PC-3 (cell line): ENCODE data around the gene HEPH. TPM values are rescaled to one million over a fixed set of nuclear protein-coding genes. Genes with fewer than 3 reads are reported as not detected.
"Not testable (repeated sequence)": the region's sequence is repeated elsewhere in the genome, so short reads cannot be mapped to it uniquely, and the experiment has no call there.

Source experiments
- ATAC-seq: fragments of 200-7000 bp; cut with Tn5 transposase; 2 replicates; pipeline ENCODE4 v1.9.1; 2020; ENCODE audit warnings: mild to moderate bottlenecking, moderate library complexity
- BruUV-seq: library from RNA; stranded (reverse); fragments of 400-500 nt; replicated peaks from 2 replicates; lab custom pipeline; 2021; lab: Mats Ljungman, UMichigan
- CTCF ChIA-PET: fragments of 300-600 bp; sonication (Branson Sonifier 250); formaldehyde crosslinking; loops from one replicate; lab custom pipeline; 2022; ENCODE audit warnings: antibody characterized with exemption; lab: Charles Lee
- POLR2A ChIA-PET: fragments of 300-600 bp; sonication (Branson Sonifier 250); formaldehyde crosslinking; loops from one replicate; lab custom pipeline; 2022; ENCODE audit warnings: antibody characterized with exemption; ENCODE audit not compliant: unreplicated experiment; lab: Charles Lee
- DNase-seq: peaks from one replicate; pipeline ENCODE4 v3.0.0-alpha.2; 2015
- H2AFZ ChIP-seq: fragments of 300-600 bp; sonication (generic); 2 replicates; pipeline ENCODE4 v1.6.0; 2016; ENCODE audit warnings: antibody characterized with exemption, low read length
- H3F3A ChIP-seq: fragments of 300-600 bp; sonication (generic); one replicate; pipeline ENCODE4 v1.6.0; 2017; ENCODE audit warnings: antibody characterized with exemption, low read length, control low read depth, mild to moderate bottlenecking; ENCODE audit not compliant: unreplicated experiment
- H3K27ac ChIP-seq: fragments of 300-600 bp; sonication (generic); 2 replicates; pipeline ENCODE4 v1.5.1; 2016; ENCODE audit warnings: mild to moderate bottlenecking, low read length
- H3K27me3 ChIP-seq: fragments of 300-600 bp; sonication (generic); 2 replicates; pipeline ENCODE4 v1.6.1; 2016; ENCODE audit warnings: low read length, mixed read lengths
- H3K36me3 ChIP-seq: fragments of 300-600 bp; sonication (generic); 2 replicates; pipeline ENCODE4 v1.6.1; 2016; ENCODE audit warnings: low read depth, mixed run types, low read length, mixed read lengths
- H3K4me1 ChIP-seq: fragments of 300-600 bp; sonication (generic); 2 replicates; pipeline ENCODE4 v1.5.1; 2016; ENCODE audit warnings: low read length; ENCODE audit not compliant: insufficient read depth
- H3K4me2 ChIP-seq: fragments of 300-600 bp; sonication (generic); 2 replicates; pipeline ENCODE4 v1.6.0; 2016; ENCODE audit warnings: low read length
- H3K4me3 ChIP-seq: fragments of 300-600 bp; sonication (generic); 2 replicates; pipeline ENCODE4 v1.5.1; 2016; ENCODE audit warnings: mild to moderate bottlenecking, low read length, mixed read lengths
- H3K79me2 ChIP-seq: fragments of 300-600 bp; sonication (generic); 2 replicates; pipeline ENCODE4 v1.6.1; 2017; ENCODE audit warnings: low read length, mixed read lengths
- H3K9ac ChIP-seq: fragments of 300-600 bp; sonication (generic); 2 replicates; pipeline ENCODE4 v1.6.0; 2016; ENCODE audit warnings: mild to moderate bottlenecking, low read length
- H3K9me2 ChIP-seq: fragments of 300-600 bp; sonication (generic); replicated peaks from 2 replicates; pipeline ENCODE4 v1.6.1; 2016; ENCODE audit warnings: mixed run types, low read length, mixed read lengths
- H3K9me3 ChIP-seq: fragments of 300-600 bp; sonication (generic); 2 replicates; pipeline ENCODE4 v1.6.1; 2016; ENCODE audit warnings: low read length, mixed read lengths
- H4K20me1 ChIP-seq: fragments of 300-600 bp; sonication (generic); 2 replicates; pipeline ENCODE4 v1.6.1; 2016; ENCODE audit warnings: low read length, mixed read lengths
- CTCF ChIP-seq: fragments of 300-600 bp; sonication (generic); conservative IDR thresholded peaks from 2 replicates; pipeline ENCODE4 v1.5.1; 2017; ENCODE audit warnings: antibody characterized with exemption, low read depth, mild to moderate bottlenecking, low read length
- EZH2 ChIP-seq: fragments of 300-600 bp; sonication (generic); IDR thresholded peaks from one replicate; pipeline ENCODE4 v1.6.1; 2017; ENCODE audit warnings: antibody characterized with exemption, mild to moderate bottlenecking, low read length; ENCODE audit not compliant: unreplicated experiment
- EZH2phosphoT487 ChIP-seq: fragments of 300-600 bp; sonication (generic); IDR thresholded peaks from 2 replicates; pipeline ENCODE4 v1.6.1; 2018; ENCODE audit warnings: mild to moderate bottlenecking, antibody characterized with exemption, low read length, borderline replicate concordance
- intact Hi-C: fragments of 100-400 bp; cut with micrococcal nuclease; formaldehyde crosslinking; loops from 2 replicates; pipeline ENCODE4 v1.9.0; 2023
- total RNA-seq: library from RNA; depleted of rRNA; stranded (reverse); fragments of >200 nt; gene quantifications from 2 replicates; pipeline ENCODE4 v1.2.3, GENCODE V29; 2014

The HEPH gene
- total RNA-seq, 1 experiment from 2014 or later, result not detected

- CTCF ChIA-PET, result no interaction called here
- Histone ChIP-seq H2AFZ (no peak overlapping the region), H3F3A (no peaks in the 10 kb centered on the region), H3K9me2 (no peaks in the 10 kb centered on the region), H3K4me2 (no peak overlapping the region), H3K4me1 (no peaks in the 10 kb centered on the region), H3K9ac (no peak overlapping the region), H3K27ac (no peak overlapping the region), H3K79me2 (no peaks in the 10 kb centered on the region), H3K4me3 (no peak overlapping the region), H3K36me3 (no peaks in the 10 kb centered on the region), H3K27me3 (no peaks in the 10 kb centered on the region), H4K20me1 (no peaks in the 10 kb centered on the region), H3K9me3 (no peaks in the 10 kb centered on the region)
- ATAC-seq, result no peak
- intact Hi-C loops, result no loop called here
- POLR2A ChIA-PET, result no interaction called here
- no TSS peak for BruUV-seq
- TF ChIP-seq EZH2 (no peak), CTCF (no peak), EZH2phosphoT487 (no peak)
- no peak for DNase-seq
Observed at GRCh38 chrX:66130469-66130868, 33.6 kb upstream of the HEPH start.

GRCh38 chrX:66135284-66135683 lies 28.8 kb upstream of the HEPH start:
- H3K4me1 ChIP-seq, CTCF ChIA-PET, H3K27me3 ChIP-seq, H3K9me2 ChIP-seq, ATAC-seq, H3K4me2 ChIP-seq, H3K9ac ChIP-seq, H3F3A ChIP-seq, intact Hi-C loops, H3K27ac ChIP-seq, POLR2A ChIA-PET, H2AFZ ChIP-seq, DNase-seq, H3K36me3 ChIP-seq, H3K9me3 ChIP-seq, BruUV-seq, H3K79me2 ChIP-seq, H4K20me1 ChIP-seq, H3K4me3 ChIP-seq: not testable (repeated sequence)

GRCh38 chrX:66142351-66142750 lies 21.7 kb upstream of the HEPH start:
- Histone ChIP-seq H3K79me2 (no peaks in the 10 kb centered on the region), H3K4me3 (no peak overlapping the region), H4K20me1 (no peaks in the 10 kb centered on the region), H3F3A (no peaks in the 10 kb centered on the region), H2AFZ (no peak overlapping the region), H3K9ac (no peak overlapping the region), H3K27ac (no peak overlapping the region), H3K9me2 (no peaks in the 10 kb centered on the region), H3K36me3 (no peaks in the 10 kb centered on the region), H3K4me2 (no peak overlapping the region), H3K27me3 (no peaks in the 10 kb centered on the region), H3K4me1 (no peaks in the 10 kb centered on the region), H3K9me3 (no peaks in the 10 kb centered on the region)
- no peak for TF ChIP-seq EZH2phosphoT487
- TF ChIP-seq CTCF, result no peak
- TF ChIP-seq EZH2, result no peak
- BruUV-seq, result no TSS peak
- DNase-seq, result no peak
- ChIA-PET CTCF (no interaction called here), POLR2A (no interaction called here)
- intact Hi-C loops, result no loop called here
- ATAC-seq, result no peak
